Natural killer cell (primary cell): ENCODE measurements around the gene MYH10. TPM values are rescaled to one million over a fixed set of nuclear protein-coding genes. Genes with fewer than 3 reads are reported as not detected.

Experiments
- ATAC-seq, 3 donors: fragments of 150-1000 bp in 2 of 3; fragments of 200-7000 bp in 1 of 3; cut with Tn5 transposase; 1 replicate in 1 of 3; 2 replicates in 2 of 3; pipeline ENCODE4 v1.10.0; 2021; ENCODE audit warnings: mild to moderate bottlenecking in 2 of 3, moderate library complexity in 2 of 3
- DNase-seq, 2 donors: peaks; one replicate each; pipeline versions ENCODE4 v3.0.0 to v3.0.0-alpha.2; 2013 to 2021; ENCODE audit warnings: mixed read lengths in 1 of 2
- H3K27ac ChIP-seq: one replicate; pipeline ENCODE4 v1.5.1; 2013; ENCODE audit warnings: mild to moderate bottlenecking, low read length
- H3K27me3 ChIP-seq: one replicate; pipeline ENCODE4 v1.6.1; 2013; ENCODE audit warnings: low read length; ENCODE audit not compliant: control insufficient read depth, insufficient read depth
- H3K36me3 ChIP-seq: one replicate; pipeline ENCODE4 v1.6.1; 2013; ENCODE audit warnings: low read length; ENCODE audit not compliant: control insufficient read depth, insufficient read depth
- H3K4me1 ChIP-seq: one replicate; pipeline ENCODE4 v1.6.1; 2013; ENCODE audit warnings: low read length; ENCODE audit not compliant: control insufficient read depth, insufficient read depth
- H3K4me3 ChIP-seq: one replicate; pipeline ENCODE4 v1.5.1; 2013; ENCODE audit warnings: low read length
- H3K9me3 ChIP-seq: one replicate; pipeline ENCODE4 v1.6.1; 2013; ENCODE audit warnings: low read length; ENCODE audit not compliant: control insufficient read depth, insufficient read depth
- H3K27ac Mint-ChIP-seq, 2 donors: one replicate each; pipeline ENCODE4 v1.8.0; 2022; ENCODE audit warnings: mild to moderate bottlenecking in 2 of 2, mixed read lengths in 2 of 2, moderate library complexity in 1 of 2
- H3K27me3 Mint-ChIP-seq, 2 donors: one replicate each; pipeline ENCODE4 v1.8.0; 2022; ENCODE audit warnings: low read depth in 2 of 2, mixed read lengths in 2 of 2
- H3K36me3 Mint-ChIP-seq: one replicate; pipeline ENCODE4 v1.8.0; 2022; ENCODE audit warnings: mixed read lengths
- H3K4me1 Mint-ChIP-seq, 2 donors: one replicate each; pipeline ENCODE4 v1.8.0; 2022; ENCODE audit warnings: mixed read lengths in 2 of 2
- H3K4me3 Mint-ChIP-seq: one replicate; pipeline ENCODE4 v1.8.0; 2022; ENCODE audit warnings: mild to moderate bottlenecking, moderate library complexity, mixed read lengths
- H3K9me3 Mint-ChIP-seq, 2 donors: one replicate each; pipeline ENCODE4 v1.8.0; 2022; ENCODE audit warnings: mixed read lengths in 2 of 2
- CTCF ChIP-seq: fragments of 200-600 bp; IDR thresholded peaks from one replicate; pipeline ENCODE4 v1.8.0; 2022; ENCODE audit warnings: antibody characterized with exemption
- WGBS: methylation state at CpG from one replicate; pipeline ENCODE4 v1.1.7; 2013; ENCODE audit warnings: missing lambda C conversion rate; ENCODE audit not compliant: insufficient coverage; 5-methylcytosine and 5-hydroxymethylcytosine counted together
- intact Hi-C: fragments of 100-400 bp; cut with micrococcal nuclease; formaldehyde crosslinking; loops from one replicate; pipeline ENCODE4 v1.14.2; 2022
- total RNA-seq, 4 donors: library from RNA; stranded (reverse); fragments of 120-200 nt in 1 of 4; gene quantifications; one replicate each; pipeline versions ENCODE4 v1.2.3 to v1.2.4, GENCODE V29; 2013 to 2022

The MYH10 gene
- total RNA-seq, 3 donors from 2014 or later (not counting 1 experiment from before 2014, with no cell fraction given) = 0.28 to 1.5 (median 1.0) TPM

- intact Hi-C loops = loop anchor here (10.0 kb wide), 1 partner anchor 63 kb away; no protein-coding TSS in a partner anchor
- no peak overlapping the region for H3K27ac Mint-ChIP-seq
- Histone ChIP-seq H3K27ac (no peak overlapping the region), H3K27me3 (peaks cover 32% of the 10 kb centered on the region), H3K4me1 (peaks cover 20% of the 10 kb centered on the region), H3K9me3 (no peaks in the 10 kb centered on the region), H3K36me3 (no peaks in the 10 kb centered on the region), H3K4me3 (no peak overlapping the region)
- 88% methylated on average over 1 of the region's 2 CpGs for WGBS
- ATAC-seq = no peak
- H3K4me3 Mint-ChIP-seq = no peak overlapping the region
- H3K9me3 Mint-ChIP-seq = no peaks in the 10 kb centered on the region
- H3K36me3 Mint-ChIP-seq = no peaks in the 10 kb centered on the region
- peaks cover 37 to 55% of the 10 kb centered on the region in 2 donors for H3K27me3 Mint-ChIP-seq
- peaks cover 0 to 17% of the 10 kb centered on the region in 2 donors for H3K4me1 Mint-ChIP-seq
- no peak for TF ChIP-seq CTCF
- DNase-seq = no peak
These were observed 2.4 kb downstream of the MYH10 start for GRCh38 chr17:8628172-8628571.

GRCh38 chr17:8623591-8623990 is 6.9 kb downstream of the MYH10 start:
- WGBS = 95% methylated on average over 2 of the region's 2 CpGs
- no peak for DNase-seq
- no peaks in the 10 kb centered on the region for H3K4me1 Mint-ChIP-seq
- Histone ChIP-seq H3K9me3 (no peaks in the 10 kb centered on the region), H3K27ac (no peak overlapping the region), H3K27me3 (peaks cover 10% of the 10 kb centered on the region), H3K4me1 (no peaks in the 10 kb centered on the region), H3K36me3 (no peaks in the 10 kb centered on the region), H3K4me3 (no peak overlapping the region)
- H3K4me3 Mint-ChIP-seq = no peak overlapping the region
- no peaks in the 10 kb centered on the region for H3K36me3 Mint-ChIP-seq
- no peaks in the 10 kb centered on the region for H3K9me3 Mint-ChIP-seq
- ATAC-seq = no peak
- intact Hi-C loops = loop anchor here (10.0 kb wide), 1 partner anchor 59 kb away; no protein-coding TSS in a partner anchor
- H3K27me3 Mint-ChIP-seq = peaks cover 43 to 60% of the 10 kb centered on the region in 2 donors
- no peak overlapping the region for H3K27ac Mint-ChIP-seq
- no peak for TF ChIP-seq CTCF

- Histone ChIP-seq H3K27me3 (peaks cover 2% of the 10 kb centered on the region), H3K36me3 (no peaks in the 10 kb centered on the region), H3K27ac (no peak overlapping the region), H3K4me3 (no peak overlapping the region), H3K4me1 (no peaks in the 10 kb centered on the region), H3K9me3 (no peaks in the 10 kb centered on the region)
- intact Hi-C loops = loop anchor here (10.0 kb wide), 1 partner anchor 57 kb away; no protein-coding TSS in a partner anchor
- H3K4me1 Mint-ChIP-seq = no peaks in the 10 kb centered on the region
- no peak overlapping the region for H3K4me3 Mint-ChIP-seq
- WGBS = 53% methylated on average over 4 of the region's 4 CpGs
- H3K36me3 Mint-ChIP-seq = no peaks in the 10 kb centered on the region
- DNase-seq (no peak), ATAC-seq (no peak)
- no peak overlapping the region for H3K27ac Mint-ChIP-seq
- peaks cover 36 to 46% of the 10 kb centered on the region in 2 donors for H3K27me3 Mint-ChIP-seq
- no peak for TF ChIP-seq CTCF
- no peaks in the 10 kb centered on the region for H3K9me3 Mint-ChIP-seq
These were observed 8.3 kb downstream of the MYH10 start for GRCh38 chr17:8622191-8622590.

GRCh38 chr17:8621585-8621984 is 8.9 kb downstream of the MYH10 start:
- no peaks in the 10 kb centered on the region for H3K36me3 ChIP-seq
- H3K4me1 ChIP-seq = no peaks in the 10 kb centered on the region
- Mint-ChIP-seq H3K27me3 (peaks cover 35 to 42% of the 10 kb centered on the region in 2 donors), H3K9me3 (no peaks in the 10 kb centered on the region), H3K4me3 (no peak overlapping the region), H3K27ac (no peak overlapping the region), H3K4me1 (no peaks in the 10 kb centered on the region), H3K36me3 (no peaks in the 10 kb centered on the region)
- ATAC-seq = no peak
- TF ChIP-seq CTCF = no peak
- H3K27me3 ChIP-seq = peaks cover 2% of the 10 kb centered on the region
- no peak for DNase-seq
- no peak overlapping the region for H3K27ac ChIP-seq
- 49% methylated on average over 2 of the region's 3 CpGs for WGBS
- intact Hi-C loops = loop anchor here (10.0 kb wide), 1 partner anchor 57 kb away; no protein-coding TSS in a partner anchor
- H3K9me3 ChIP-seq = no peaks in the 10 kb centered on the region
- H3K4me3 ChIP-seq = no peak overlapping the region
